Measurements from ENCODE around the gene PLCB1.

GRCh38 chr20:8399947-8400346 is 267.9 kb downstream of the PLCB1 start:
- TF ChIP-seq CTCF (conservative IDR thresholded peaks at IDR 0.05) (no peak), EZH2 (IDR thresholded peaks at IDR 0.05; ENCODE audit: low read depth) (no peak)

All from PC-9 (cell line).